Osteocyte (in vitro differentiated cells): ENCODE data around the gene PI4KA. TPM values are rescaled to one million over a fixed set of nuclear protein-coding genes. Genes with fewer than 3 reads are reported as not detected.

ENCODE experiments used
- DNase-seq: peaks from one replicate; pipeline ENCODE4 v3.0.0; 2021; ENCODE audit warnings: mixed read lengths; ENCODE audit not compliant: unreplicated experiment; ENCODE audit errors: extremely low spot score
- H3K27ac Mint-ChIP-seq: one replicate; pipeline ENCODE4 v1.8.0; 2021; ENCODE audit warnings: mild to moderate bottlenecking, mixed read lengths; ENCODE audit not compliant: unreplicated experiment
- H3K27me3 Mint-ChIP-seq: one replicate; pipeline ENCODE4 v1.8.0; 2021; ENCODE audit warnings: mixed read lengths; ENCODE audit not compliant: unreplicated experiment
- H3K36me3 Mint-ChIP-seq: one replicate; pipeline ENCODE4 v1.8.0; 2021; ENCODE audit warnings: mixed read lengths; ENCODE audit not compliant: unreplicated experiment
- H3K4me1 Mint-ChIP-seq: one replicate; pipeline ENCODE4 v1.8.0; 2021; ENCODE audit warnings: mixed read lengths; ENCODE audit not compliant: unreplicated experiment
- H3K4me3 Mint-ChIP-seq: one replicate; pipeline ENCODE4 v1.8.0; 2021; ENCODE audit warnings: mild to moderate bottlenecking, moderate library complexity, mixed read lengths; ENCODE audit not compliant: unreplicated experiment
- H3K9me3 Mint-ChIP-seq: one replicate; pipeline ENCODE4 v1.8.0; 2021; ENCODE audit warnings: mixed read lengths; ENCODE audit not compliant: unreplicated experiment
- total RNA-seq: library from RNA; stranded (reverse); gene quantifications from 2 replicates; pipeline ENCODE4 v1.2.1, GENCODE V29; 2021
- TF ChIP-seq, protein P1 (sequence below): fragments of 200-600 bp; sonication (generic); IDR thresholded peaks from 2 replicates; pipeline ENCODE4 v1.5.0; 2021; ENCODE audit warnings: antibody characterized with exemption, mild to moderate bottlenecking, moderate library complexity

Gene PI4KA
- total RNA-seq, 1 donor from 2014 or later: 108 TPM

DNA sequence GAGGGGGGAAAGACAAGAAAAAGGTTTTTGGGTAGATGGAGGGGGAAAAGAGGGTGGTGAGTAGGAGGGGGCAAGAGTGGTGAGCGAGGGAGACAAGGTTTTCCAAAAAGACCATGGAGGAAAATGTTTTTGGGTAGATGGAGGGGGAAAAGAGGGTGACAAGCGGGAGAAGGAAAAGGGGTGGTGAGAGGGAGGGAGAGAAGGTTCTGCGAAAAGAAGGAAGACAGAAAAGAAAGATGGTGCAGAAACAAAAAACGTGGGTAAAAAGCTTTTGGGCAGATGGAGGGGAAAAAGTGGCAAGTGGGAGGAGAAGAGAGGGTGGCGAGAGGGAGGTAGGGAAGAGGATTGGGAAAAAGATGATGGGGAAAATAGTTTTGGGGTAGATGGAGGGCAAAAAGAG, 200.6 kb downstream of the PI4KA start:
- peak; percentile 7 for DNase-seq
- Mint-ChIP-seq H3K36me3 (no peaks in the 10 kb centered on the region), H3K27ac (no peak overlapping the region), H3K9me3 (peaks cover under 1% of the 10 kb centered on the region), H3K4me1 (no peaks in the 10 kb centered on the region), H3K27me3 (peaks cover 48% of the 10 kb centered on the region), H3K4me3 (no peak overlapping the region)
- TF ChIP-seq, protein P1, sequence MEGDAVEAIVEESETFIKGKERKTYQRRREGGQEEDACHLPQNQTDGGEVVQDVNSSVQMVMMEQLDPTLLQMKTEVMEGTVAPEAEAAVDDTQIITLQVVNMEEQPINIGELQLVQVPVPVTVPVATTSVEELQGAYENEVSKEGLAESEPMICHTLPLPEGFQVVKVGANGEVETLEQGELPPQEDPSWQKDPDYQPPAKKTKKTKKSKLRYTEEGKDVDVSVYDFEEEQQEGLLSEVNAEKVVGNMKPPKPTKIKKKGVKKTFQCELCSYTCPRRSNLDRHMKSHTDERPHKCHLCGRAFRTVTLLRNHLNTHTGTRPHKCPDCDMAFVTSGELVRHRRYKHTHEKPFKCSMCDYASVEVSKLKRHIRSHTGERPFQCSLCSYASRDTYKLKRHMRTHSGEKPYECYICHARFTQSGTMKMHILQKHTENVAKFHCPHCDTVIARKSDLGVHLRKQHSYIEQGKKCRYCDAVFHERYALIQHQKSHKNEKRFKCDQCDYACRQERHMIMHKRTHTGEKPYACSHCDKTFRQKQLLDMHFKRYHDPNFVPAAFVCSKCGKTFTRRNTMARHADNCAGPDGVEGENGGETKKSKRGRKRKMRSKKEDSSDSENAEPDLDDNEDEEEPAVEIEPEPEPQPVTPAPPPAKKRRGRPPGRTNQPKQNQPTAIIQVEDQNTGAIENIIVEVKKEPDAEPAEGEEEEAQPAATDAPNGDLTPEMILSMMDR: no peak

Other genes starting within 250 kb of the PI4KA start
- gene SERPIND1, start 84.7 kb downstream of the PI4KA start, total RNA-seq: not detected in 2 replicates
- 28.0 and 30.0 TPM in 2 replicates for gene SNAP29, start 196 bp upstream of the PI4KA start, total RNA-seq
- 56.0 and 58.8 TPM in 2 replicates for gene CRKL, start 58.6 kb upstream of the PI4KA start, total RNA-seq
- gene AIFM3, start 108.4 kb upstream of the PI4KA start, total RNA-seq: 0.65 and 0.99 TPM in 2 replicates
- 89.4 and 91.5 TPM in 2 replicates for gene LZTR1, start 123.5 kb upstream of the PI4KA start, total RNA-seq
- gene THAP7, start 143.3 kb upstream of the PI4KA start, total RNA-seq: 24.8 and 27.0 TPM in 2 replicates
- gene P2RX6, start 156.4 kb upstream of the PI4KA start, total RNA-seq: 2.6 and 3.5 TPM in 2 replicates
- not detected in 2 replicates for gene SLC7A4, start 173.8 kb upstream of the PI4KA start, total RNA-seq
- not detected in 2 replicates for gene LRRC74B, start 187.1 kb upstream of the PI4KA start, total RNA-seq